ENCODE results near the gene SLIT3. TPM values are rescaled to one million over a fixed set of nuclear protein-coding genes. Genes with fewer than 3 reads are reported as not detected.

Gene SLIT3
- total RNA-seq, 1 donor from 2014 or later, result 56.6 TPM

DNA sequence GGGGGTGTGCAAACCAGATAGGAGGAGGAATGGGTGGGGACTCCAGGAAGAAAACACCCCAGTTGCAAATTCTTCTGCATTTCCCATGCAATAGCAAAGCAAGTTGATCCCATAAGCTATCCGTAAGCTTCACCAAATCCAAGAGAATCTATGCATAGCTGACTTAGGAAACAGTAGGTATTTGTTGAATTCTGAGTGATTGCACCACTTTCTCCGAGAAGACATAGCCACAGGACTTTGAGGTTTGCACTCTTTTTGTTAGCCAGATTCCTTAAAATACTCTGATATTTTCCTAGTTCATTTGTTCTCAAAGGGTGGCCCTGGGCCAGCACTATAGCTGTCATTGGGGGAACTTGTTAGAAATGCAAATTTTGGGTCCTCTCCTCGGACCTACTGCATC, 271.9 kb downstream of the SLIT3 start:
- H3K36me3 Mint-ChIP-seq, result peaks cover 5% of the 10 kb centered on the region
- H3K27me3 Mint-ChIP-seq, result no peaks in the 10 kb centered on the region
- TF ChIP-seq, protein P1, sequence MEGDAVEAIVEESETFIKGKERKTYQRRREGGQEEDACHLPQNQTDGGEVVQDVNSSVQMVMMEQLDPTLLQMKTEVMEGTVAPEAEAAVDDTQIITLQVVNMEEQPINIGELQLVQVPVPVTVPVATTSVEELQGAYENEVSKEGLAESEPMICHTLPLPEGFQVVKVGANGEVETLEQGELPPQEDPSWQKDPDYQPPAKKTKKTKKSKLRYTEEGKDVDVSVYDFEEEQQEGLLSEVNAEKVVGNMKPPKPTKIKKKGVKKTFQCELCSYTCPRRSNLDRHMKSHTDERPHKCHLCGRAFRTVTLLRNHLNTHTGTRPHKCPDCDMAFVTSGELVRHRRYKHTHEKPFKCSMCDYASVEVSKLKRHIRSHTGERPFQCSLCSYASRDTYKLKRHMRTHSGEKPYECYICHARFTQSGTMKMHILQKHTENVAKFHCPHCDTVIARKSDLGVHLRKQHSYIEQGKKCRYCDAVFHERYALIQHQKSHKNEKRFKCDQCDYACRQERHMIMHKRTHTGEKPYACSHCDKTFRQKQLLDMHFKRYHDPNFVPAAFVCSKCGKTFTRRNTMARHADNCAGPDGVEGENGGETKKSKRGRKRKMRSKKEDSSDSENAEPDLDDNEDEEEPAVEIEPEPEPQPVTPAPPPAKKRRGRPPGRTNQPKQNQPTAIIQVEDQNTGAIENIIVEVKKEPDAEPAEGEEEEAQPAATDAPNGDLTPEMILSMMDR (conservative IDR thresholded peaks at IDR 0.05), result no peak
- H3K4me1 Mint-ChIP-seq (ENCODE audit: unreplicated experiment), result peaks cover 49% of the 10 kb centered on the region
- H3K9me3 Mint-ChIP-seq, result no peaks in the 10 kb centered on the region
- no peak overlapping the region for H3K4me3 Mint-ChIP-seq
- H3K27ac Mint-ChIP-seq, result no peak overlapping the region
- DNase-seq (ENCODE audit: extremely low spot score, unreplicated experiment), result no peak

DNA sequence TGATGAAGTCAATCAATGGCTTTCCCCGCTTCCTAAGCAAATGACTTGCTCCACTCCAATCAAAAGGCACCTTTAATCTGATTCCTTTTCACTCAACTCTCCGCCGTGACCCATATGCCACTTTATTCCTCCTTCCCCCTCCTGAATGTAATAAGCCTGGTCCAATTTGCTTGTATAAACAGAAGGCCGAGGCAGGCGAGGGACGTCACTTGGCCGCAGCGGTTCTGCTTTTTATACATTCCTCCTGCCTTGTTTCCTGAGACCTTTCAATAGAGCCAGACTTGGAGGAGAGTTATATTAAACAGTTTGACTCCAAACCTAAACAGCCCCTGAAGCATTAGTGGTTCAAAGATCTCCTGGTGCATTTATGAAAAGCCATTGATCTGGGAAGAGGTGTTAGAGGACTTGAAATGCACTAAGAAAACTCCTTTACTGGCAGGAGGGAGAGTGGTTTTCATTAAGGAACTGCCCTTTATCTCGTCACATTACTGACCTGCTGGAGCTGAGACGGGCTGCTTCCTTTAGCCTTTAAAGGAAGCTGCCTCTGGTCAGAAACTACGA, 273.4 kb downstream of the SLIT3 start:
- Mint-ChIP-seq H3K27ac (peak overlapping the region; percentile 9), H3K4me3 (peak overlapping the region; percentile 4), H3K27me3 (peaks cover 1% of the 10 kb centered on the region), H3K4me1 (ENCODE audit: unreplicated experiment) (peaks cover 55% of the 10 kb centered on the region), H3K9me3 (no peaks in the 10 kb centered on the region), H3K36me3 (no peaks in the 10 kb centered on the region)
- TF ChIP-seq, protein P1 (conservative IDR thresholded peaks at IDR 0.05), result no peak
- no peak for DNase-seq (ENCODE audit: extremely low spot score, unreplicated experiment)

DNA sequence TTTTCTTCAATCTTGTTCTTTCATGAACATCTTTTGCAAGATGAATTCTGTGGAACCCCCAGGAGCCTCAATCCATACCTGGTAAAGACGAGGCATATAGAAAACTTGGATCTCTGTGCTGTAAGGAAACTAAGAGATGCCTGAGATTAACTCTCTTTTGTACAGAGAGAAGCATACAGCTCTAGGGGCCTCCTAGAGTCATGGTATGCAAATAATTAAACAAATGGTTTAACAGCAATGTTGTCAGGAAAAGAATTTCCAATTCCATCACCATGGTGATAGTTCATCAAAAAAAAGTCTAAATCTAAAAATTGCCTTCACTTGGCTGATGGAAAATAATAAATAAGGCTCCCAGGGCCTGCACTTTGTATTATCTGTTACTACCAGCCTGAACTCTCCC, 275.4 kb downstream of the SLIT3 start:
- H3K27me3 Mint-ChIP-seq, result peaks cover 4% of the 10 kb centered on the region
- TF ChIP-seq, protein P1 (conservative IDR thresholded peaks at IDR 0.05), result no peak
- no peak overlapping the region for H3K27ac Mint-ChIP-seq
- H3K36me3 Mint-ChIP-seq, result no peaks in the 10 kb centered on the region
- H3K4me1 Mint-ChIP-seq (ENCODE audit: unreplicated experiment), result peaks cover 47% of the 10 kb centered on the region
- DNase-seq (ENCODE audit: extremely low spot score, unreplicated experiment), result no peak
- H3K4me3 Mint-ChIP-seq, result no peak overlapping the region
- peaks cover 2% of the 10 kb centered on the region for H3K9me3 Mint-ChIP-seq

DNA sequence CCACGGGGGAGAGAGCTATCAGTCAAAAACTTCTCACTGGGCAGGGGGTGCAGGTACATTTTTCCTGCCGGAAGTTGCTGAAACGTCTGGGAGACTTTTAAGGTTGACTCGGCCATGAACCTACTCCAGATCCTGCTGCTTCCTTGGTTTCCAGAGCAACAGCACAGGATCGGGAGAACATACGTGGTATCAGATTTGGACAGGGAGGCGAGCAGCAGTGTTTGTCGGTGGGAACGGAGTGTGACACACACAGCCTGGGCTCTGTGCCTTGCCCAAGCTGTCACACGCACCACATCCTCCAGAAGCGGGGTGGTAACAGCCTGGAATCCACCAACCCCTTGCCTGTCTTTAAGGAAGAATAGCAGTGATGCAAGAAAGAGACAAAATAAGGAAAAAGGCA, 276.5 kb downstream of the SLIT3 start:
- Mint-ChIP-seq H3K4me1 (ENCODE audit: unreplicated experiment) (peaks cover 44% of the 10 kb centered on the region), H3K4me3 (no peak overlapping the region), H3K9me3 (peaks cover 8% of the 10 kb centered on the region), H3K36me3 (no peaks in the 10 kb centered on the region), H3K27ac (no peak overlapping the region), H3K27me3 (peaks cover 4% of the 10 kb centered on the region)
- TF ChIP-seq, protein P1 (conservative IDR thresholded peaks at IDR 0.05), result no peak
- DNase-seq (ENCODE audit: extremely low spot score, unreplicated experiment), result no peak

DNA sequence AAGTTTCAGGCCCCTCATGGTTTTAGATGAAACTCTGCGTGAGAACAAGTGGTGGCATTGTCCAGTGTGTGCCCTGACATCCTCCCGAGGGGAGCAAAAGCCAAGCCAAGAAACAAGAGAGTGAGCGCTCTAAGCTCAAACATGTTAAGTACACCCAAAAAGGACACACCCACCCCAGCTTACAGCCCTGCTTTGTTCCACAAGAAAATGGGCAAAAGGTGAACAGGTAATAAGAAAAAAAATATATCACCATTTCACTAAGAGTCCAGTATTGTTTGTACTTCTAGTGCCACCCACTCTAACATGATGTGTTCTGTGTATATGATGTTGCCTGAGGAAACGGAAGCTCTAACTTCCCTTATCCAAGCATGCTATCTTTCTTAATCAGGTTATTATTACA, 278.2 kb downstream of the SLIT3 start:
- no peak for DNase-seq (ENCODE audit: extremely low spot score, unreplicated experiment)
- H3K9me3 Mint-ChIP-seq, result peaks cover 8% of the 10 kb centered on the region
- H3K27me3 Mint-ChIP-seq, result peaks cover 4% of the 10 kb centered on the region
- H3K36me3 Mint-ChIP-seq, result no peaks in the 10 kb centered on the region
- H3K27ac Mint-ChIP-seq, result no peak overlapping the region
- H3K4me1 Mint-ChIP-seq (ENCODE audit: unreplicated experiment), result peaks cover 45% of the 10 kb centered on the region
- TF ChIP-seq, protein P1 (conservative IDR thresholded peaks at IDR 0.05), result no peak
- H3K4me3 Mint-ChIP-seq, result no peak overlapping the region

DNA sequence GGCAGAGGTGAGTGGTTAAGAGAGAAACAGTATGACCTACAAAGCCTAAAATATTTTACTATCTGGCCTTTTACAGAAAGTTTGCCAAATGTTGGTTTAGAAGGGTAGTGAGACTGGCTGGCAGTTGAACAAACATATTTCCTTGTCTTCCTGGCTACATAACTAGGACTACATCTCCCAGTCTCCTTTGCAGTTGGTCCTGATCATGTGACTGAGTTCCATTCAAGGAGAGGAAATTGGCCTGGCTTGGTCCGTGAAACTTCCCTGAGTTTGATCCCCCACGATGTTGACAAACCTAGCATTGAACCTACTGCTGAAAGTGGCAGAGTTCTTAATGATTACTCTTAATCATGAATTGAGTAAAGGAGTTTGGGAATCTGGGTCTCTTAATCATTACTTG, 280.8 kb downstream of the SLIT3 start:
- H3K36me3 Mint-ChIP-seq, result no peaks in the 10 kb centered on the region
- peak overlapping the region; percentile 25 for H3K27ac Mint-ChIP-seq
- H3K27me3 Mint-ChIP-seq, result peaks cover 4% of the 10 kb centered on the region
- peaks cover 8% of the 10 kb centered on the region for H3K9me3 Mint-ChIP-seq
- TF ChIP-seq, protein P1 (conservative IDR thresholded peaks at IDR 0.05), result no peak
- no peak overlapping the region for H3K4me3 Mint-ChIP-seq
- no peak for DNase-seq (ENCODE audit: extremely low spot score, unreplicated experiment)
- peaks cover 51% of the 10 kb centered on the region for H3K4me1 Mint-ChIP-seq (ENCODE audit: unreplicated experiment)
